GM12891 (cell line): ENCODE data around the gene KAZALD1.

Source experiments
- POLR2A ChIP-seq: IDR thresholded peaks from 2 replicates; pipeline ENCODE4 v1.6.1; 2011; ENCODE audit warnings: low read depth, low read length, control low read depth
- POLR2AphosphoS5 ChIP-seq: IDR thresholded peaks from 2 replicates; pipeline ENCODE4 v1.6.1; 2011; ENCODE audit warnings: low read depth, low read length, control low read depth
- SPI1 ChIP-seq: IDR thresholded peaks from 2 replicates; pipeline ENCODE4 v1.6.1; 2011; ENCODE audit warnings: low read depth, low read length, control low read depth

- no peak for TF ChIP-seq POLR2AphosphoS5
- no peak for TF ChIP-seq POLR2A
- TF ChIP-seq SPI1: no peak
These were observed 17.7 kb upstream of the KAZALD1 start for GRCh38 chr10:101044117-101044516.
